Dedifferentiated amniotic fluid mesenchymal stem cell (primary cell): Measurements from ENCODE around the gene PLEKHB1.
"Not testable (repeated sequence)": the region's sequence is repeated elsewhere in the genome, so short reads cannot be mapped to it uniquely, and the experiment has no call there.

ENCODE experiments used
- DNase-seq: peaks from one replicate; pipeline ENCODE4 v3.0.0-alpha.2; 2016; ENCODE audit errors: extremely low spot score

Gene PLEKHB1

GRCh38 chr11:73676552-73676951 is 30.2 kb downstream of the PLEKHB1 start:
- not testable (repeated sequence) for DNase-seq

DNA sequence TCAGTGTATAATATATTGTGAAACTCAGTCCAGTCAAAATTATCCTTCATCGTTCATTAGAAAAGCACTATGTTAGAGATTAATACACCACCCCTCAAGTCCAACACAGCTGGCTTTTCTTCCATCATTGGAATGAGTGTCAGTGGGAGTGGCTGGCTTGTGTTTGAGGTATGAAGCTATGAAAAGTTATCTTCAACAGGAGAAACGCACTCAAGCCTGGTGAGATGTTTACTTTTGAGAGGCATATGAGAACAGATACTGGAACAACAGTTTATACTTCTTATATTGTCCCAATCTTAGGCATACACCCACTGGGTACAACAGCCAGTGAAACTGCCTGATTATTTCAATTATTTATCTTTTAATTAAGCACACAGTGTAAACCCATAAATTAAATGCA is 34.3 kb downstream of the PLEKHB1 start:
- no peak for DNase-seq

GRCh38 chr11:73693899-73694525 is 47.6 kb downstream of the PLEKHB1 start:
- no peak for DNase-seq

DNA sequence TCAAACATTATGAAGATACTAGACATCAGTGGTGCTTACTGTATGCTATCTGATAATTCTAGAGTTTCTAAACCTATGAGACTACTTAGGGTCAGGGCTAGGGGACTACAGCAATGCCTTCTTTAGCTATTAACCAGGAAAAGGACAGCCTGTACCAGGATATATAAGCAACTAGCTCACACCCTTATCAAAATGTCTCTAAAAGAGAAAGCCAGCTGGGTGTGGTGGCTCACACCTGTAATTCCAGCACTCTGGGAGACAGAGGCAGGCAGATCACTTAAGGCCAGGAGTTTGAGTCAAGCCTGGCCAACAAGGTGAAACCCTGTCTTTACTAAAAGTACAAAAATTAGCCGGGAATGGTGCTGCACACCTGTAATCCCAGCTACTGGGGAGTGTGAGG is 58.7 kb downstream of the PLEKHB1 start:
- no peak for DNase-seq

- no peak for DNase-seq
These were observed 64.6 kb downstream of the PLEKHB1 start for GRCh38 chr11:73710964-73711363.
